HEK293T (cell line): ENCODE results near the gene OLA1.

Source experiments
- CTCF ChIA-PET: fragments of 350-600 bp; formaldehyde crosslinking; extraction: SDS; loops from one replicate; lab custom pipeline; 2021; ENCODE audit warnings: antibody characterized with exemption, inconsistent platforms; lab: Yijun Ruan, JAX
- POLR2A ChIA-PET: fragments of 350-600 bp; formaldehyde crosslinking; extraction: SDS; loops from one replicate; lab custom pipeline; 2020; ENCODE audit warnings: antibody characterized with exemption, inconsistent platforms; lab: Yijun Ruan, JAX
- DNase-seq: peaks from one replicate; pipeline ENCODE4 v3.0.0; 2012; ENCODE audit warnings: mixed read lengths; ENCODE audit errors: extremely low spot score
- ARNT ChIP-seq: fragments of 450-650 bp; IDR thresholded peaks from 2 replicates; pipeline ENCODE4 v1.6.1; 2017; ENCODE audit warnings: mild to moderate bottlenecking
- BHLHE40 ChIP-seq: fragments of 450-650 bp; IDR thresholded peaks from 2 replicates; pipeline ENCODE4 v1.6.1; 2016; ENCODE audit warnings: mild to moderate bottlenecking, moderate library complexity, borderline replicate concordance
- CTBP1 ChIP-seq: fragments of 450-650 bp; IDR thresholded peaks from 2 replicates; pipeline ENCODE4 v1.6.1; 2016; ENCODE audit warnings: borderline replicate concordance
- ELF4 ChIP-seq: fragments of 450-650 bp; IDR thresholded peaks from 2 replicates; pipeline ENCODE4 v1.6.1; 2017; ENCODE audit warnings: antibody characterized with exemption
- FOXA1 ChIP-seq: fragments of 450-650 bp; IDR thresholded peaks from 2 replicates; pipeline ENCODE4 v1.6.1; 2016; ENCODE audit warnings: mild to moderate bottlenecking
- FOXK2 ChIP-seq: fragments of 450-650 bp; IDR thresholded peaks from 2 replicates; pipeline ENCODE4 v1.6.1; 2016; ENCODE audit warnings: mild to moderate bottlenecking
- FOXM1 ChIP-seq: fragments of 450-650 bp; IDR thresholded peaks from 2 replicates; pipeline ENCODE4 v1.6.1; 2017; ENCODE audit warnings: mild to moderate bottlenecking, borderline replicate concordance
- HDGF ChIP-seq: fragments of 450-650 bp; IDR thresholded peaks from 2 replicates; pipeline ENCODE4 v1.6.1; 2017; ENCODE audit warnings: antibody characterized with exemption, borderline replicate concordance
- L3MBTL2 ChIP-seq: fragments of 450-650 bp; conservative IDR thresholded peaks from 2 replicates; pipeline ENCODE4 v1.6.1; 2016; ENCODE audit warnings: mild to moderate bottlenecking
- LEF1 ChIP-seq: fragments of 450-650 bp; IDR thresholded peaks from 2 replicates; pipeline ENCODE4 v1.6.1; 2017; ENCODE audit warnings: mild to moderate bottlenecking, borderline replicate concordance
- NFRKB ChIP-seq: fragments of 450-650 bp; IDR thresholded peaks from 2 replicates; pipeline ENCODE4 v1.6.1; 2016; ENCODE audit warnings: mild to moderate bottlenecking, moderate library complexity
- SP1 ChIP-seq: fragments of 450-650 bp; IDR thresholded peaks from 2 replicates; pipeline ENCODE4 v1.6.1; 2017
- SUZ12 ChIP-seq: fragments of 450-650 bp; IDR thresholded peaks from 2 replicates; pipeline ENCODE4 v1.6.1; 2016; ENCODE audit warnings: mild to moderate bottlenecking
- TARDBP ChIP-seq: fragments of 450-650 bp; IDR thresholded peaks from 2 replicates; pipeline ENCODE4 v1.6.1; 2016
- ZNF384 ChIP-seq: fragments of 450-650 bp; IDR thresholded peaks from 2 replicates; pipeline ENCODE4 v1.6.1; 2016
- TF ChIP-seq, protein P1 (sequence below): fragments of 450-650 bp; IDR thresholded peaks from 2 replicates; pipeline ENCODE4 v1.6.1; 2016

The OLA1 gene

DNA sequence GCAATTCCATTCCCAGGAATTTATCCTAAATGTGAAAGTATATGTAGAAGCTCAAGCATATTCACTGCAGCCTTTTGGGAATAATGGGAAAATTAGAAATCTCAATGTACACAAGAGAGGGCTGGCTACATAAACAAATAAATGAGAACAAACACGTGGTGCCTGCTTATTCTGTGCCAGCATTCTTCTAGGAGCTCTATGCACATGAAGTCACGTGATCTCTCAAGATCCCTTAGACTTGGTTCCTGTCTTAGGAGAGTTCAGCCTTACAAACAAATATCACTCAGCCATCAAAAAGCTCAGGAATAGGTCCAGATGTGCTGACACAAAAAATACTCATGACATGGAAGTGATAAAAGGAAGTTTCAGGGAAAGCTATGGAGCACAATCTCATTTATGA, 190.3 kb downstream of the OLA1 start:
- DNase-seq, result no peak
- TF ChIP-seq NFRKB (no peak), TARDBP (no peak), ELF4 (no peak), FOXA1 (no peak), ARNT (no peak), L3MBTL2 (no peak), CTBP1 (no peak), ZNF384 (no peak), SP1 (no peak), LEF1 (no peak), FOXM1 (no peak), FOXK2 (no peak), SUZ12 (no peak)
- TF ChIP-seq, protein P1, sequence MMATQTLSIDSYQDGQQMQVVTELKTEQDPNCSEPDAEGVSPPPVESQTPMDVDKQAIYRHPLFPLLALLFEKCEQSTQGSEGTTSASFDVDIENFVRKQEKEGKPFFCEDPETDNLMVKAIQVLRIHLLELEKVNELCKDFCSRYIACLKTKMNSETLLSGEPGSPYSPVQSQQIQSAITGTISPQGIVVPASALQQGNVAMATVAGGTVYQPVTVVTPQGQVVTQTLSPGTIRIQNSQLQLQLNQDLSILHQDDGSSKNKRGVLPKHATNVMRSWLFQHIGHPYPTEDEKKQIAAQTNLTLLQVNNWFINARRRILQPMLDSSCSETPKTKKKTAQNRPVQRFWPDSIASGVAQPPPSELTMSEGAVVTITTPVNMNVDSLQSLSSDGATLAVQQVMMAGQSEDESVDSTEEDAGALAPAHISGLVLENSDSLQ, result no peak
- POLR2A ChIA-PET, result no interaction called here
- CTCF ChIA-PET, result no interaction called here

DNA sequence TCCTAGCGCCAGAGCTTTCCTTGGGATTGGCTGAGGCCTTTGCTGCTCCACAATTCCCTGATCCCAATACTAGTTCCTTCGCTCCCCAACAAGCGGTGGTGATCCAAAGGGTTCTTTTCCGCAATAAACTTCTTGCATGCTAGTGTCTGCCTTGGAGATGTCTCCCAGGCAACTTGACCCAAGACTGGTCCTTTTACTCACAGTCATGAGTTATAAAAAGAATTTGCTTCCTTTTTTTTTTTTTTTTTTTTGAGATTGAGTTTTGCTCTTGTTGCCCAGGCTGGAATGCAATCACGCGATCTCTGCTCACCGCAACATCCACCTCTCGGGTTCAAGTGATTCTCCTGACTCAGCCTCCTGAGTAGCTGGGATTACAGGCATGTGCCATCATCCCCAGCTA, 193.4 kb downstream of the OLA1 start:
- ChIA-PET POLR2A (no interaction called here), CTCF (no interaction called here)
- no peak for TF ChIP-seq LEF1
- no peak for TF ChIP-seq NFRKB
- no peak for TF ChIP-seq BHLHE40
- TF ChIP-seq ELF4, result no peak
- no peak for TF ChIP-seq SUZ12
- TF ChIP-seq HDGF, result no peak
- no peak for TF ChIP-seq ARNT
- TF ChIP-seq L3MBTL2, result no peak
- no peak for TF ChIP-seq FOXA1
- TF ChIP-seq, protein P1, result no peak
- TF ChIP-seq SP1, result no peak
- TF ChIP-seq CTBP1, result no peak
- TF ChIP-seq FOXM1, result no peak
- no peak for TF ChIP-seq ZNF384
- TF ChIP-seq TARDBP, result no peak
- no peak for TF ChIP-seq FOXK2
- DNase-seq, result no peak

DNA sequence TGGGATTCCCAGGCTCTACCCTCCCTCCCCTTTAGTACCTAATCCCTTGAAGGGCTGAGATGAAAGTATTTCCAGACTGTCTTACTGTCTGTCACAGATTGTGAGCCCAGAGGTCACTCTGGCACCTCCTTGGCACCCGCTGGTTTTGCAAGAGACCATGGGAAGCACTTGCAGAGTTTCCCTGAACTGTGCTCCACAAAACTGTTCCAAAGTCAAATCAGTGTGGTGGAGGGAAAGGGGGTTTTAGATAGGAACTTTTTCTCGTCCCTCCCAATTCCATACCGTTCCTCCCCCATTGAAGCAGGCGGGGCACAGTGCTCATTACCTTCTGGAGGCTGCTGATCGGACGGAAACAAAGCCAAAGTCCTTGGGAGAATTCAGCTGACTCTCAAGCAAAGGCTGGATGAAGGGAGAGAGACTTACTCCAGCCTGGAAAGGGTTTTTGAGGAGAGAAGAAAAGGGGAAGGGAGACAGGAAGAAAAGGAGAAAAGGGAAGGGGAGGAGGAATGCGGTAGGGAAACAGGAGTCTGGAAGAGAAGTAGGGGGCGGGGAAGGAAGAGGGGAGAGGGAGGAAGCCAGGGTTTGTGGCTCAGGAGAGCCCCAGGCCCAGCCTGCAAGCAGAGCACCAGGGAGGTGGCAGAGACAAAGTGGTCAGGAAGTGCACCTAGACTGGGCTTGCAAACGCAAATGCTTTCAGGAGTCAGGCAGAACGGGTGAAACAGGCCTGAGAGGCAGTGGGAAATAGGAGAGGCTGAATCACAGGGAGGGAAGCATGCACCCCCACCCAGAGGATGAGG, 194.8 kb downstream of the OLA1 start:
- POLR2A ChIA-PET, result no interaction called here

DNA sequence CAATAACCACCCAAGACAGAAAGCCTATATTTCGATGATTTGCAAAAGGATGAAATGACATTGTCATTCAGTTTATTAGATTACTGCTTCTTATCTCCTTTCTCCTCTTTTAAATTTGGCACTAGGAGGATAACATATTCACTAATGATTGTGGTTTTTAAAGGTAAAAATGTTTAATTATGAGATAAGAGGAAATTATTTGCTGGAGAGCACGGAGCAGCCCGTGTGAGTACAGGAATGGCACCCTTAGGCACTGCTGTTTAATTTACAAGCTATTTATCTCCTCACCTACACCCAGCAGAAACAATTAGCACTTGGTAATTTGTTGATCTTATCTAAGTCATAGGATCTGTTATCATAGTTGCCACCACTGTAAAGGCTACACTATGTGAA, 195.8 kb downstream of the OLA1 start:
- CTCF ChIA-PET, result no interaction called here
- TF ChIP-seq ZNF384, result no peak
- TF ChIP-seq L3MBTL2, result no peak
- no peak for TF ChIP-seq CTBP1
- TF ChIP-seq ELF4, result no peak
- no peak for TF ChIP-seq NFRKB
- no peak for TF ChIP-seq FOXK2
- TF ChIP-seq ARNT, result no peak
- TF ChIP-seq FOXM1, result no peak
- no peak for TF ChIP-seq BHLHE40
- TF ChIP-seq, protein P1, result no peak
- no peak for TF ChIP-seq FOXA1
- TF ChIP-seq LEF1, result no peak
- TF ChIP-seq SUZ12, result no peak
- POLR2A ChIA-PET, result no interaction called here
- DNase-seq, result no peak

More for the DNA sequence above, 194.8 kb downstream of the OLA1 start:
- DNase-seq, result no peak
- TF ChIP-seq, protein P1, result no peak
- no peak for TF ChIP-seq SUZ12
- no peak for TF ChIP-seq CTBP1
- no peak for TF ChIP-seq ARNT
- TF ChIP-seq SP1, result no peak
- TF ChIP-seq NFRKB, result no peak
- no peak for TF ChIP-seq ZNF384
- no peak for TF ChIP-seq HDGF
- TF ChIP-seq LEF1, result no peak
- TF ChIP-seq BHLHE40, result no peak
- no peak for TF ChIP-seq FOXK2
- TF ChIP-seq FOXA1, result no peak
- no peak for TF ChIP-seq ELF4
- no peak for TF ChIP-seq FOXM1
- no peak for TF ChIP-seq L3MBTL2
- TF ChIP-seq TARDBP, result no peak
- CTCF ChIA-PET, result interaction anchor here (0.7 kb wide), 1 partner anchor 704 kb away, joined by 3 read pairs; no protein-coding TSS in a partner anchor

DNA sequence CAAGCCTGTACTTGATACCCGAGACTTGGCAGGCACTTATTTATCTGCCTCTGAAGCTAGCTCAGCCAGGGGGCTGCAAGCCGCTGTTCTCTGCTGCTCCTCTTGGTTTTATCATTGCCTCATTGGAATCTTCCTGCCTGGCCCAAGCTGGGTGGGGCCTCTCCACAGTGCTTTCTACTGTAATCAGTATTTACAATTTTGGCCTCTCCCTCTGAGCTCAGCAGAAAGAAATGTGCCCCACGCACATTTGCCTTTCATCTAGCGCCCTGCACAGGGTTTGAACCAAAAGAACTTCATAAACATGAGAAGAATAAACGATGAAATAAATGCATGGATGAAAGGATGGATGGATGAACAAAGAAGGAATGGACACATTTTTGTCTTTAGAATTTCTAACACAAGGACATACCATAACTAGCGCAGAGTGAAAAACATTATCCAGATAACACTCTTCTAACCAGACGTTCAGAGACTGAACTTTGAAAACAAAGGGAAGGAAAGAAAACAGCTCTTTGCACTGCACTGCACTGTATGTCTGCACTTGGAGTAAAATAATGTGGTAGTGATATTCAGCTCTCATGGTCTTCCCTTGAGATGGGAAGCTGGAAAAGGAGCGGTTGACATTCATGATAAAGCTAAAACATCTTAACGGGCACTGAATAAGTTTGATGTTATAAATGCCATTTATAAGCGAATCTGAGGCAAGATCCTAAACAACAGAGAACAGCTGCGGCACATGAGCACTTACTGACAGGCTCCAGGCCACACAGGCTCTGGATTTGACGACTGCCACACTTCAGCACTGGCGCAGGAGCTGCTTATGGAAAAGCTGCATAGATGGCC, 196.4 kb downstream of the OLA1 start:
- TF ChIP-seq ARNT (no peak), SUZ12 (no peak), L3MBTL2 (no peak), NFRKB (no peak), FOXK2 (no peak), ZNF384 (no peak), LEF1 (no peak), CTBP1 (no peak), FOXM1 (no peak), TARDBP (no peak), FOXA1 (no peak), SP1 (no peak), HDGF (no peak), BHLHE40 (no peak)
- TF ChIP-seq, protein P1, result no peak
- POLR2A ChIA-PET, result no interaction called here
- CTCF ChIA-PET, result no interaction called here
- peak; percentile 45 for DNase-seq
